NCI-H1105 (cell line): ENCODE results near the gene FAM53B.

Source experiments
- DNase-seq: peaks from one replicate; lab custom pipeline; 2025; lab: John Stamatoyannopoulos, UW

FAM53B gene

DNA sequence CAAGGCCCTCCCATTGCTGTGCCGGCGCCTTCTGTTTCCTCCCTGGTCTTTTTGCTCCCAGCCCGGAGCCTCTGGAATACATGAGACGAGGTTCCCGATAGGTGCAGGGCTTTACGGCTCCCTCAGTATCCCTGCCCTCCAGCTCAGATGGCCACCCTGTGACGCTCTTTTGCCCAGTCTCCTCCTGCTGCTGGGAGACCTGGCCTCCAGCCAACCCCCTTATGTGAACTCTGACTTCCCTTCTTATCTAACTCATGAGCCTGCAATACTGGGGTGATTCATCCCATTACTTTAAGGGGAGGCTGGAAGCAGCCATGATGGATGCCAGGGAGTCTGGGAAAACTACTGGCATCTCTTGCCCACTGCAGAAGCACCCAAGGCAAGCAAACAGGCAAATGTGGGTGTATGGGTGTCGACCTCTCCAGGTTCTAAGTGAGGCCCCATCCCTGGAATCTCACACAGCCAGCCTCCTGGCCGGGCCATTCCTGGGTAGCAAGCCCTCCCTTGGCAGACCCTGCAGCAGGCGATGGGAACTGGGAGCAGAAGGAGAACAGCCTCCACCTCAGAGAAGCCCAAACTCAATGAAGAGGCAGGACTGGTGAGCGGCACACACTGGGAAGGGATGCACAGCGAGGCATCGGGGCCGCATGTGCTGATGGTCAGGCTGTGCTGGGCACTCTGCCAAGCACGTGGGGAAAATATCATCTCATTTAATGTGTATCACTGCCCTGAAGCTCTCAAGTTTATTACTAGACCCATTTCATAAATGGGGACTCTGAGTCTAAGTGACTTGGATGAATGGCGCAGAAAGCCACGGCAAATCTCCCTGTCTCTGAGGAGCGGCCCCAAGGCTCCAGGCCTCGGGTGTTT lies 97.5 kb downstream of the FAM53B start:
- no peak for DNase-seq

GRCh38 chr10:124645467-124646095 lies 98.6 kb downstream of the FAM53B start:
- no peak for DNase-seq

DNA sequence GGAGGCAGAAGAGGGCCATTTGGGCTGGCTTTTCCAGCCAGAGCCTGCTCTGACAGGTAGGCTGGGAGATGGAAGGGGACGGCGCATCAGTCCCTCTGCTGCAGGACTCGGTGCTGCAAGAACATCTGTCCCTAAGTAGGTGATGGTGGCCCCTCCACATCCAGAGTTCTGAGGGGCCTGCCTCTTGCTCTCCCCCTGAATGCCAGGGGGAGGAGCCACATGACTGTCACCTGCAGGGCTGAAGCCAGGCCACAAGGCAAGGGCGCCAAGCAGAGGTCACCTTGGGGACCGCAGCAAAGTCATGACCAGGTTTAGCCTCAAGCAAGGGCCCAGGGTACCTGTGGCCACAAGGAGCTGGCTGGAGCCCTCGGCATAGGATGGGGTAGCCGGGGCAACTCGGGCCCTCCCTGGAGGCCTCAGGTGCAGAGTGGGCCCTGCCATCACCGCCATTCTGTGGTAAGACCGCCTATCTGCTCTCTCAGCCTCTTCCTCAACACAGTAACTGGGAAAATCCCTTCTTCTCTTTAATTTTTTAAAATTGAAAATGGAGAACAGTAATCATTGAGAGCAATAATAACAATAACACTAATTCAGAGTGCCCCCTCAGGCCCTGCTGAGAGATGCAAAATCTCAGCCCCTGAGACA lies 99.3 kb downstream of the FAM53B start:
- DNase-seq = no peak

GRCh38 chr10:124644236-124644635 lies 99.9 kb downstream of the FAM53B start:
- no peak for DNase-seq

DNA sequence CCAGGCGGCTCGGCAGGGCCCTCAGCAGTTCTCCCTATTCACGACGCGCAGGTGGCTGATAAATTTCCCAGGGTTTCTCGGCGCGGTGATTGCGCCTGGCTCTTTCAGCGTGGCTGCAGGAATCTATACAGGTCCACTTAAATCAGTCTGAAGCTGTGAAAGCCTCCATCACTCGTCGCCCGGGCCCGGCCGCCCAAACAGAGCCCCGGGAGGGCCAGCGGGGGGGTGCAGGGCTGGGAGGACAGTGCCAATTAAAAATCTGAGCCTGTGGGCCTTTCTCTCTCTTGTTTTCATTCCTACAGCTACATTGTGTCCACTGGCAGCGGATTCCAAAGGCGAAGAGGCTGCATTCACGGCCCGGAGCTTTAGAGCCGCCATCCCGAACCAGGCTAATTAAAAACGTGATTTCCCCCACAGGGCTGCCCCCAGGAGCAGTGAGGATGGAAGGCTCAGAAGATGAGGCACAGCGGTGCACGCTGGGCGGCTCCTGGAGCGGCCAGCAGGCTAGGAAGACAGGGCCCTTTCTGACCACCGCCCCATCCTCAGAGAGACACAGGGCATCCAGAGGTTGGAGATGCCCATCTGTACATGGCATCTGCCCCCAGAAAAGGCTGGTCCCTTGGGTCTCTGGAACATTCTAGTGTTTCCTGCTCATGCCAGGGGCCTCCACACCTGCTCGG lies 100.7 kb downstream of the FAM53B start:
- DNase-seq = no peak

DNA sequence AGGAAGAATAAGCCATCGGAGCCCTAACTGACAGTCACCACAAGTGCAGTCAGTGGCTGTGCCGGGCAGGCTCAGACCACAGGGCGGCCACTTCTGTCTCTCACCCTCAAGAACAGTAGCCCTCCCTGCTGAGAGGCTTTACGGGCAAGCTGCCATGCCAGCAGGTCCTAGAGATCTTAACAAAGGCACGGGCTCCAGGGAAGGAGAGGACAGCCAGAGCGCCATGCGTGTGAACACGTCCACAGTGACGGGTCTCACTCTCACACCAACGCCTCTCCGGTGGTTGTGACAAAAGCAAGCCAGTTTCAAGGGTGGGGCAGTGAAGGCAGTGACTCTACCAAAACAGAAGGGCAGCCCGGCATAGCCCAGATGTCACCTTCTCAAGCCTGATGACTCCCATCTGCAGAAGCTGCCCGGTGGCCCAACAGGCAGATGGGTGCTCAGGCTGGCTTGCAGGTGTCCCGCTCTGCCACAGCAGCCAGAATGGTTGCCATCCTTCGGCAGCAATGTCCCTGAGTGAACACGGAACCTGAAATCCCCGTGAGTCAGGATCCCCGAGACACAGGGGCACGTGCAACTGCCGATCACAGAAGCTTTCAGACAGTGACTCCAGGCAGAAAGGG lies 102.0 kb downstream of the FAM53B start:
- no peak for DNase-seq

DNA sequence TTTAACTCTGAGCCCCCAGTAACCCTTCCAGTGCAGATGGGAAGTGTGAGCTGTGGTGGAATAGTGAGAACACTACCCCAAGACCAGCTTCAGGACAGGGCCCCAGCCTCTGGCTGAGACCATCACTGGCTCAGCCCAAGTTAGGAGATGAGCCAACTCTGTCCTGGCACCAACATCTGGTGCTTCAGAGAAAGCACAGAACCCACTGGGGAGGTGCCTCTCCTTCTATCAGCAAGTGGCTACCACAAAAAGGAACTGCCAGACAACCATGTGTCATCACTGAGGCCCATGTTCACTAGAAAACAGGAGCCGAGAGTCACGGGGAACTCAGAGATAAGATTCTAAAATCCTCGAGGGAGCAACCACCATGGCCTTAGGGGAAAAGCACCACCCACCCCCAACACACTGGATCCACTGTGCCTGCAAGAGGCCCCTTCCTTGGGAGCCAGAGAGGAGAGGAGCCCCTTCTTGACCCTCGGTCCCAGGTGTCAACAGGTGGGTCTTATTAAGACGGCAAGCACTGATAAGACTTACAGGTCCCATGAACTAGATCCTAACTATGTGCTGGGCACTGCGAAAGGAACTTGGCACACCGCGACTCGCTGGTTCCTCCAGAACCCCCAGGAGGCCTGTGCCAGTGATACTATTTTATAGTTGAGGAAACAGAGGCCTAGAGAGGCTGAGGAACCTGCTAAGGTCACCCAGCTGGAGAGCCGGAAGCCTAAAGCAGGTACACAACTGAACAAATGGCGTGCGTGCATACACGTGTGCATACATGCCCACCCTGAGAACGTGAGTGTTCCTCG lies 102.7 kb downstream of the FAM53B start:
- DNase-seq = no peak

DNA sequence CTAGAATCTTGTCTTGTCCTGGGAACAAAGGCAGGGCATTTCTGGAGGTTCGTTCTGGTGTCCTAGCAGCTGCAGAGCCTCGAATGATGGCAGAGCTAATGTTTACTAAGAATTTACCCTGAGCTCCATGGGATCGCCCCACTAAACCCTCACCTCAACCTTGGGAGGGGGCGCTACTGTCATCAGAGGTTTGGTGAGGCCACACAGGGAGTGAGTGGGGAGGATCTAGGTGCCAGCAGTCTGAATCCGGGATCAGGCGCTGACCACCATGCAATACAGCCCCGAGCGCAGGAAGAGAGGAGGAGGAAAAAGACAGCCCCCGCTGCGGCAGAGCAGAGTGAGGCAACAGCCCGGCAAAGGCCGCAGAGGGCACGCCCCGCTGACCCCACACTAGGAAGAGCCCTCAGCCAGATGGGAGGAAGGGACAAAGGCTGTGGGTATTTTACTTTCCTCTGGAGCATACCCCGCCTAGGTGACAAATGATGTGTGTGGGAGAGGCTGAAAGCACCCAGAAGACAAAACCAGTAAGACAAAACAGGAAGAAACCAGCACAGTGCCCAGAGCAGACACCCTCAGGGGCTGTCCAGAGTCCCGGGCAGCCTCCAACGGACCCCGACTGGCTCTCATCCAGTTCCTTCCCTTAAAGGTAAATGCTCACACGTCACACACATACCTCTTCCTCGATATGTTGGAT lies 103.5 kb downstream of the FAM53B start:
- DNase-seq = no peak

DNA sequence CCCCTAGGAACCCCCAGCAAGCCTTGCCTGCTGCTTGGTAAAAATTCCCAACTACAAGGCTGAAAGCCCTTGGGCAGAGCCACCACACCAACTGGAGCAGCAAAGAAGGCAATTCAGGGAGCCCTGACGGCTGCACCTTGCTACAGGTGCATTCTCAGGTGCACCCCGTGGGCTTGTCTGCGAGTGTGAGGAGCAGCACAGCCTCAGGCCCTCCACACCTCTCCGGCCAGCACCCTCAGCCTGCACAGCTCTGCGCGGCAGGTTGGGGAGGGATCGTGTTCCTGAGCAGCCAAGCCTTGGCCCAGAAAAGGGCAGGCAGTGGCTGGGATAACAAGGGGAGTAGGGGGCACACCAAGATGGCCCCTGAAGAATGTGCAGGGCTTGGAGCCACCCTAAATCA lies 104.1 kb downstream of the FAM53B start:
- DNase-seq = no peak

GRCh38 chr10:124639646-124640045 lies 104.5 kb downstream of the FAM53B start:
- DNase-seq = no peak

- DNase-seq = no peak
These were observed 105.0 kb downstream of the FAM53B start for GRCh38 chr10:124639206-124639605.

- no peak for DNase-seq
These were observed 106.4 kb downstream of the FAM53B start for GRCh38 chr10:124637746-124638145.

GRCh38 chr10:124637091-124637700 lies 107.0 kb downstream of the FAM53B start:
- no peak for DNase-seq

GRCh38 chr10:124636271-124636995 lies 107.7 kb downstream of the FAM53B start:
- DNase-seq = no peak

GRCh38 chr10:124632566-124632965 lies 111.6 kb downstream of the FAM53B start:
- DNase-seq = no peak

DNA sequence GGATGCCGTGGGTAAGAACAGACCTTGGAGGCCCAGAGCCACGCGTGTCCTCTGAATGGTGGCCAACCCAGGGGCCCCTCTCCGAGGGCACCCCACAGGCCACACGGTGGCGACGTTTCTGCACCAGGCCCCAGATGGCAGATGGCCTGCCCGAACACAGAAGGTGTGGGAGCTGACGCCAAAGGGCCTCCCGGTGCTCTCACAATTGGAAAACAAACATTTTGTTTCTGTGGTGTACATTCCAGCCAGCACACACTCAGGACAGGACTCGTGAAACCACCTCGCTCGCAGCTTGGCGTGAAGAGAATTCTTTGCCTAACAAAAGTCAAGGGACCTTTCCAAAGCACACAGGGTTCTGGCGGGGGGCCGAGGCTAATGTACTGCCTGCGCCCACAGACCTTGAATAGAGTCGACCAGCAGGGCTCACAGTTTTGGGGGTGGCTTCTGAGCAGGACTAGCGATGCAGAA lies 112.1 kb downstream of the FAM53B start:
- no peak for DNase-seq

DNA sequence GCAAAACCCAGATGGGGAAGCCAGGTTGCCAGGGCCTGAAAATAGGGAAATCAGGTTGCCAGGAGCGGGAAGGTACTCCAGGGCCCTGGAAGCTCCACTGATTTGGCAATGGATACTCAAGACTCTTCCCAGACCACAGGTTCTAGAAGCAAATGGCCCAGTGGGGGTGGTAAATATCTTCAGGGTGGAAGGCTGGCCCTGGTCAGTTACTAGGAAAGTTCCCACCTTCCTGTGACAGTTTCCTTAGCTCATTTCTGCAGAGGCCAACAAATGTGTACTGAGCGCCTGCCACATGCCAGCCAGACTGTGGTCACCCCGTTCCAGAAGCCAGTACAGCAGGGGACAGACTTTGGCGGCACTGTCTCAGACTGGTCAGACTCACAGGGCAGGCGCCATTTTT lies 113.6 kb downstream of the FAM53B start:
- no peak for DNase-seq

DNA sequence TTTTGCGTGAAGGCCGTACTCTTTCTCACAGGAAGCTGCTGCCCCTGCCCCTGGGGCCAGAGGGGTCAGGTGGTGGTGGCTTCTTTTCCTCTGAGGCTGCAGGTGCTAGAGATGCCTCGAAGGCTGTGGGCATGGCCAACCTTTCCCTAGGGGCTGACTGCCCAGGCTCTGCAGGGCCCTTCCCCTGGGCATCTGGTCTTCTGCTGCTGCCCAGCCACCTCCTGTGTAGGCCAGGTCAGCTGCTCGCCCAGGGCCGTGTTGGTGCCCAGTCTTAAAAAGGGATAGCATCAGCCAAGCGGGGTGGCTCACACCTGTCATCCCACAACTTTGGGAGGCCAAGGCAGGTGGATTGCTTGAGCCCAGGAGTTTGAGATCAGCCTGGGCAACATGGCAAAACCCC lies 114.3 kb downstream of the FAM53B start:
- no peak for DNase-seq

- DNase-seq = no peak
These were observed 114.8 kb downstream of the FAM53B start for GRCh38 chr10:124629415-124629814.
